ENCODE results near the gene GPR37L1.

GPR37L1 gene

DNA sequence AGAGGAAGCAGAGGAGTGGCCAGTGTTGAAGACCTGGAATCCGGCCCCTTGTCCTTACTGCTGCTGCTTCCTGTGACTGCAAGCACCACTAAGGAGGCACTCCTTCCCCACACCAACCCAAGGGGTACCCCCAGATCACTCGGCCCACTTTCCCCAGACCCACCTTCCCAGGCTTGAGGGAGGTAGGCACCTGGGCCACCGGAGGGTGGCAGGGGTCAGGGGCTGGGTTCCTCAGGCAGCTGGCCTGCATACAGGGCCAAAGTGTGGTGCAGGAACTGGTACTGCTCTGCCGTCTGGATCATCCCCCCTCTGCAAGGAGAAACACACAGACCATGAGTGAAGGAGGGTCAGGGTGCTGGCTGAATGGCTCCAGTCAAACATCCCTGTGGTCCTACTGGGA lies 25.7 kb downstream of the GPR37L1 start:
- no peaks in the 10 kb centered on the region; the same call in 1 of the 2 replicates for H3K36me3 ChIP-seq (ENCODE audit: control insufficient read depth, insufficient read depth, low read length)
- no peak overlapping the region for H3K4me3 ChIP-seq (ENCODE audit: low read depth, low read length)
- H3K4me1 ChIP-seq (ENCODE audit: control insufficient read depth, insufficient read depth, low read length) = peaks cover 8% of the 10 kb centered on the region
- no peaks in the 10 kb centered on the region for H3K9me3 ChIP-seq (ENCODE audit: control insufficient read depth, insufficient read depth, low read depth, low read length)
- no peak overlapping the region for H3K9ac ChIP-seq (ENCODE audit: low read length)
- H3K27ac ChIP-seq (ENCODE audit: low read depth, low read length) = no peak overlapping the region
- H3K27me3 ChIP-seq (ENCODE audit: control insufficient read depth, insufficient read depth, low read length) = peaks cover 10% of the 10 kb centered on the region

GRCh38 chr1:202149566-202149965 lies 26.8 kb downstream of the GPR37L1 start:
- Histone ChIP-seq H3K27ac (ENCODE audit: low read depth, low read length) (no peak overlapping the region), H3K9me3 (ENCODE audit: control insufficient read depth, insufficient read depth, low read depth, low read length) (no peaks in the 10 kb centered on the region), H3K9ac (ENCODE audit: low read length) (no peak overlapping the region), H3K27me3 (ENCODE audit: control insufficient read depth, insufficient read depth, low read length) (peaks cover 10% of the 10 kb centered on the region), H3K4me1 (ENCODE audit: control insufficient read depth, insufficient read depth, low read length) (peaks cover 10% of the 10 kb centered on the region), H3K36me3 (ENCODE audit: control insufficient read depth, insufficient read depth, low read length) (no peaks in the 10 kb centered on the region), H3K4me3 (ENCODE audit: low read depth, low read length) (no peak overlapping the region)

DNA sequence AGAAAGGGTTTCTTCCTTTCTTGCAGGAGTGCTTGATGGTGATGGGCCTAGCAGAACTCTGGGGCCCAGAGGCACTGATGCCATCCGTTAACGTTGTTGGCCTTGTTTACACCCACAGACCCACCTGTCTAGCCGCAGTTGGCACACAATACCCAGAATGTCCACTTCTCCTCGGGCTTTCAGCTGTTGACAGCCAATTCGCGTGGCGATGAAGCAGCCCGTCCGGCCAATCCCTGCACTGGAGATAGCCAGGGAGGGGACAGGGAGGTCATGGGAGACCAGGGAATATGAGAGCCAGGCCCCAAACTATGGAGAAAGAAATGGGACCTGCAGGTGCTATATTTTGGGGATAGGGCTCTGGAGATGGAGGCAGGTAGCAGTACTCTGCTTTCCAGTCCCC lies 27.5 kb downstream of the GPR37L1 start:
- Histone ChIP-seq H3K27ac (ENCODE audit: low read depth, low read length) (no peak overlapping the region), H3K36me3 (ENCODE audit: control insufficient read depth, insufficient read depth, low read length) (no peaks in the 10 kb centered on the region), H3K27me3 (ENCODE audit: control insufficient read depth, insufficient read depth, low read length) (peaks cover 6% of the 10 kb centered on the region), H3K4me1 (ENCODE audit: control insufficient read depth, insufficient read depth, low read length) (peaks cover 8% of the 10 kb centered on the region), H3K4me3 (ENCODE audit: low read depth, low read length) (no peak overlapping the region), H3K9me3 (ENCODE audit: control insufficient read depth, insufficient read depth, low read depth, low read length) (no peaks in the 10 kb centered on the region), H3K9ac (ENCODE audit: low read length) (no peak overlapping the region)

DNA sequence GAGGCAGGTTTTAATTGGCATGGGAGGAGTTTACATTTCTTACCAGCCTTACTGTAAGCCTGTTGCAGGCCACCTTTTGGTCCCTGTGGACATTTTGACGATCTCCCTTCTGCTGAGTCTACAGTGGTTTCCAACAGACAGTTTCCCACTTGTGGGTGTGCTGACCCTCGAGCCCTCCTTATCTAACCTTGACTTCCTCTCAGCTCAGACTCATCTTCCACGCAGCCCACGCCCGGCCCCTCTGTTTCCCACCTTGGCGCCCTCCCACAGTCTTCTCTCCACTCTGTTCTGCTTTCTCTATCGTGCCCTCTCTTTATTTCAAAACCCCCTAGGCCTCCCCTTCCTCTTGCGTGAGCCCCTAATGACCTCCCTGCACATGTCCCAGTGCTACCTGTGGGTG lies 27.9 kb downstream of the GPR37L1 start:
- Histone ChIP-seq H3K4me3 (ENCODE audit: low read depth, low read length) (no peak overlapping the region), H3K4me1 (ENCODE audit: control insufficient read depth, insufficient read depth, low read length) (peaks cover 4% of the 10 kb centered on the region; the same call in 1 of the 2 replicates), H3K9me3 (ENCODE audit: control insufficient read depth, insufficient read depth, low read depth, low read length) (no peaks in the 10 kb centered on the region), H3K36me3 (ENCODE audit: control insufficient read depth, insufficient read depth, low read length) (no peaks in the 10 kb centered on the region), H3K27me3 (ENCODE audit: control insufficient read depth, insufficient read depth, low read length) (peaks cover 1% of the 10 kb centered on the region; the same call in 1 of the 2 replicates), H3K27ac (ENCODE audit: low read depth, low read length) (no peak overlapping the region), H3K9ac (ENCODE audit: low read length) (no peak overlapping the region)

DNA sequence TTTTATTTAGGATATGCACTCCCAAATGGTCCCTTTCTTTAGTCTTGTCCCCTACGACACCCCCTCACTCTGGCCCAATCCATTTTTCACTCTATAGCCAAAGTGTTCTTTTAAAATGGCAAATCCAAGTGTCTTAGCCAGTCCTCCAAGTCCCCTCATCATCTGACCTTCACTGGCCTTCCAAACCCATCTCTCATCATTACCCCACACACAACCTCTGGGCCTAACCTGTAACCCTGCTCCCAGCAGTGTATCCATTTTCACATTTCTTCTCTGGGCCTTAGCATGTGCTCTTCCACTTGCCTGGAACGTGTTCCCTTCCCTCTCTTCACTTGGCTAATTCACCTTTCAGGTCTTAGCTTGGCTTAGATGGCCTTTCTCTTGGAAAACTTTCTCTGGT lies 28.3 kb downstream of the GPR37L1 start:
- no peak overlapping the region for H3K9ac ChIP-seq (ENCODE audit: low read length)
- no peaks in the 10 kb centered on the region for H3K27me3 ChIP-seq (ENCODE audit: control insufficient read depth, insufficient read depth, low read length)
- H3K9me3 ChIP-seq (ENCODE audit: control insufficient read depth, insufficient read depth, low read depth, low read length) = no peaks in the 10 kb centered on the region
- H3K36me3 ChIP-seq (ENCODE audit: control insufficient read depth, insufficient read depth, low read length) = no peaks in the 10 kb centered on the region
- H3K4me3 ChIP-seq (ENCODE audit: low read depth, low read length) = no peak overlapping the region
- H3K27ac ChIP-seq (ENCODE audit: low read depth, low read length) = no peak overlapping the region
- H3K4me1 ChIP-seq (ENCODE audit: control insufficient read depth, insufficient read depth, low read length) = peaks cover 4% of the 10 kb centered on the region; the same call in 1 of the 2 replicates

- H3K4me3 ChIP-seq (ENCODE audit: low read depth, low read length) = no peak overlapping the region
- no peaks in the 10 kb centered on the region for H3K9me3 ChIP-seq (ENCODE audit: control insufficient read depth, insufficient read depth, low read depth, low read length)
- H3K9ac ChIP-seq (ENCODE audit: low read length) = no peak overlapping the region
- H3K4me1 ChIP-seq (ENCODE audit: control insufficient read depth, insufficient read depth, low read length) = peaks cover 12% of the 10 kb centered on the region
- no peak overlapping the region for H3K27ac ChIP-seq (ENCODE audit: low read depth, low read length)
- H3K27me3 ChIP-seq (ENCODE audit: control insufficient read depth, insufficient read depth, low read length) = no peaks in the 10 kb centered on the region
- H3K36me3 ChIP-seq (ENCODE audit: control insufficient read depth, insufficient read depth, low read length) = no peaks in the 10 kb centered on the region
Observed at GRCh38 chr1:202152399-202152798, 29.7 kb downstream of the GPR37L1 start.

- no peaks in the 10 kb centered on the region for H3K36me3 ChIP-seq (ENCODE audit: control insufficient read depth, insufficient read depth, low read length)
- no peaks in the 10 kb centered on the region for H3K27me3 ChIP-seq (ENCODE audit: control insufficient read depth, insufficient read depth, low read length)
- H3K9me3 ChIP-seq (ENCODE audit: control insufficient read depth, insufficient read depth, low read depth, low read length) = no peaks in the 10 kb centered on the region
- no peak overlapping the region for H3K9ac ChIP-seq (ENCODE audit: low read length)
- H3K27ac ChIP-seq (ENCODE audit: low read depth, low read length) = no peak overlapping the region
- no peak overlapping the region for H3K4me3 ChIP-seq (ENCODE audit: low read depth, low read length)
- H3K4me1 ChIP-seq (ENCODE audit: control insufficient read depth, insufficient read depth, low read length) = peaks cover 12% of the 10 kb centered on the region
Observed at GRCh38 chr1:202153284-202153683, 30.6 kb downstream of the GPR37L1 start.

DNA sequence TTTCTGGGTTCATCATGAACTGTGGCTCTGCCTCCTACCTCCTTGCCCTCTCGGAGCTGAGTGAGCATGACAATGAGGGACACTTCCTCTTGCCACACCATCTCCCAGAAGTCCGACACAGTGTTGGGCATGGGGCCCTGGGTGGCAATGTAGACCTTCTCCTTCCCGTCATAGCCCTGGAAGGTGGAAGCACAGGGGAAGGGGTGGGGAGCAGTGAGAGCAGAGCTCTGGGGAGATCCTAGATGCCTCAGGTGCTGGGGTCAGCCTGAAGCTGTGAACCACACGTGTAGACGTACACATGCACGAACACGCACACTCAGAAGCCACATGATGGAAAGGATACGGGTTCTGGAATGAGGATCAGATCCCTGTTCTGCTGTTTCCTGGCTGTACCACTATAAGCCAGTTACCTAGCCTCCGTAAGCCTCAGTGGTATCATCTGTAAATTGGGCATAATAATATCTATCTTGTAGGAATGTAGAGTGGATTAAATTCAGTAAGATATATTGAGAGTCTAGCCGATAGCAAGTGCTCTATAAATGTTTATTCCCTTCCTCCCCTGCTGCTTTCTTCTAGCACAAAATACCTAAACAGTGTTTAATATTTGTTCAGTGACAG lies 31.5 kb downstream of the GPR37L1 start:
- Histone ChIP-seq H3K9ac (ENCODE audit: low read length) (no peak overlapping the region), H3K4me1 (ENCODE audit: control insufficient read depth, insufficient read depth, low read length) (peaks cover 18% of the 10 kb centered on the region), H3K27ac (ENCODE audit: low read depth, low read length) (no peak overlapping the region), H3K4me3 (ENCODE audit: low read depth, low read length) (no peak overlapping the region), H3K9me3 (ENCODE audit: control insufficient read depth, insufficient read depth, low read depth, low read length) (no peaks in the 10 kb centered on the region), H3K36me3 (ENCODE audit: control insufficient read depth, insufficient read depth, low read length) (no peaks in the 10 kb centered on the region), H3K27me3 (ENCODE audit: control insufficient read depth, insufficient read depth, low read length) (no peaks in the 10 kb centered on the region)

GRCh38 chr1:202154766-202155477 lies 32.2 kb downstream of the GPR37L1 start:
- no peak overlapping the region for H3K4me3 ChIP-seq (ENCODE audit: low read depth, low read length)
- H3K9me3 ChIP-seq (ENCODE audit: control insufficient read depth, insufficient read depth, low read depth, low read length) = no peaks in the 10 kb centered on the region
- no peaks in the 10 kb centered on the region for H3K27me3 ChIP-seq (ENCODE audit: control insufficient read depth, insufficient read depth, low read length)
- H3K4me1 ChIP-seq (ENCODE audit: control insufficient read depth, insufficient read depth, low read length) = peaks cover 24% of the 10 kb centered on the region
- no peak overlapping the region for H3K27ac ChIP-seq (ENCODE audit: low read depth, low read length)
- H3K36me3 ChIP-seq (ENCODE audit: control insufficient read depth, insufficient read depth, low read length) = no peaks in the 10 kb centered on the region
- H3K9ac ChIP-seq (ENCODE audit: low read length) = no peak overlapping the region

DNA sequence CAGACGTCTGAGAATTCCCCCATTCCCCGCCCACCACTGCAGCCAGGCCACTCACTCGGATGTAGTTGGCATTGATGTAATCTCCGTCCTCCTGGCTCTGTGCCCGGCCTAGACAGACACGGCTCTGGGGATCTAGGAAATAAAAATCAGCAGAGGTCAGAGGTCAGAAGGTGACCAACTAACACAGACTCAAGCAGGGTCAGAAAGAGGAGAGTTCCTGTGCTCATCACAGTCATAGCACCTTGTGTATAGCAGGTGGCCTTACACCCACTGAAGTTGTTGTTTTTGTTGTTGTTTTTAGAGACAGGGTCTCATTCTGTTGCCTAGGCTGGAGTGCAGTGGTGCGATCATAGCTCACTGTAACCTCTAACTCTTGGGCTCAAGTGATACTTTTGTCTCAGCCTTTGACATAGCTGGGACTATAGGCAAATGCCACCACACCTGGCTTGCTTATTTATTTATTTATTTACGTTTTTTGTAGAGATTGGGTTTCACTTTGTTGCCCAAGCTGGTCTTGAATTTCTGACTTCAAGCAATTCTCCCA lies 32.8 kb downstream of the GPR37L1 start:
- Histone ChIP-seq H3K9me3 (ENCODE audit: control insufficient read depth, insufficient read depth, low read depth, low read length) (no peaks in the 10 kb centered on the region), H3K27me3 (ENCODE audit: control insufficient read depth, insufficient read depth, low read length) (no peaks in the 10 kb centered on the region), H3K27ac (ENCODE audit: low read depth, low read length) (no peak overlapping the region), H3K9ac (ENCODE audit: low read length) (no peak overlapping the region), H3K36me3 (ENCODE audit: control insufficient read depth, insufficient read depth, low read length) (no peaks in the 10 kb centered on the region), H3K4me1 (ENCODE audit: control insufficient read depth, insufficient read depth, low read length) (peaks cover 30% of the 10 kb centered on the region), H3K4me3 (ENCODE audit: low read depth, low read length) (no peak overlapping the region)

DNA sequence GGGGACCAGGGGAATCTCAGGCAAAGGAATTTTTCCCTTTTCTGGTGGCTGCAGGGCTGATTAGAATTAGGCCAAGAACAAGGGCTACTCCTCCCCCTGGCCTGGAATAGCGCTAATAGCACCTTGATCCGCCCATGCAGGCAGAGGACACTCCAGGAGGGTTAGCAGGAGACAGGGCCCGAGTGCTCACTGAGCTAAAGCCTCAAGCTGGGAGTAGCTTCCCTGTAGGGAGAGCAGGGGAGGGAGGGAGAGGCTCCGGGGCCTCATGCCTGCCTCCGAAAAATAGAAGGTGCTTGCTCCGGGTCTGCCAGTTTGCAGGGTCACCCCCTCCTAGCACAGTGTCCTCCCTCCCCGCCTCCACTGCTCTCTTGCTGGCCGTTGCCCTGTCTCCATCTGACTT lies 33.9 kb downstream of the GPR37L1 start:
- Histone ChIP-seq H3K9ac (ENCODE audit: low read length) (no peak overlapping the region), H3K4me1 (ENCODE audit: control insufficient read depth, insufficient read depth, low read length) (peaks cover 36% of the 10 kb centered on the region), H3K27me3 (ENCODE audit: control insufficient read depth, insufficient read depth, low read length) (no peaks in the 10 kb centered on the region), H3K36me3 (ENCODE audit: control insufficient read depth, insufficient read depth, low read length) (no peaks in the 10 kb centered on the region), H3K9me3 (ENCODE audit: control insufficient read depth, insufficient read depth, low read depth, low read length) (no peaks in the 10 kb centered on the region), H3K4me3 (ENCODE audit: low read depth, low read length) (no peak overlapping the region), H3K27ac (ENCODE audit: low read depth, low read length) (no peak overlapping the region)
